ENCODE results near the gene DLD. TPM values are rescaled to one million over a fixed set of nuclear protein-coding genes. Genes with fewer than 3 reads are reported as not detected.
"Not testable (repeated sequence)": the region's sequence is repeated elsewhere in the genome, so short reads cannot be mapped to it uniquely, and the experiment has no call there.

The DLD gene, protein sequence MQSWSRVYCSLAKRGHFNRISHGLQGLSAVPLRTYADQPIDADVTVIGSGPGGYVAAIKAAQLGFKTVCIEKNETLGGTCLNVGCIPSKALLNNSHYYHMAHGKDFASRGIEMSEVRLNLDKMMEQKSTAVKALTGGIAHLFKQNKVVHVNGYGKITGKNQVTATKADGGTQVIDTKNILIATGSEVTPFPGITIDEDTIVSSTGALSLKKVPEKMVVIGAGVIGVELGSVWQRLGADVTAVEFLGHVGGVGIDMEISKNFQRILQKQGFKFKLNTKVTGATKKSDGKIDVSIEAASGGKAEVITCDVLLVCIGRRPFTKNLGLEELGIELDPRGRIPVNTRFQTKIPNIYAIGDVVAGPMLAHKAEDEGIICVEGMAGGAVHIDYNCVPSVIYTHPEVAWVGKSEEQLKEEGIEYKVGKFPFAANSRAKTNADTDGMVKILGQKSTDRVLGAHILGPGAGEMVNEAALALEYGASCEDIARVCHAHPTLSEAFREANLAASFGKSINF
- total RNA-seq, result 10 to 100 TPM; 60.4 to 80.8 TPM

DNA sequence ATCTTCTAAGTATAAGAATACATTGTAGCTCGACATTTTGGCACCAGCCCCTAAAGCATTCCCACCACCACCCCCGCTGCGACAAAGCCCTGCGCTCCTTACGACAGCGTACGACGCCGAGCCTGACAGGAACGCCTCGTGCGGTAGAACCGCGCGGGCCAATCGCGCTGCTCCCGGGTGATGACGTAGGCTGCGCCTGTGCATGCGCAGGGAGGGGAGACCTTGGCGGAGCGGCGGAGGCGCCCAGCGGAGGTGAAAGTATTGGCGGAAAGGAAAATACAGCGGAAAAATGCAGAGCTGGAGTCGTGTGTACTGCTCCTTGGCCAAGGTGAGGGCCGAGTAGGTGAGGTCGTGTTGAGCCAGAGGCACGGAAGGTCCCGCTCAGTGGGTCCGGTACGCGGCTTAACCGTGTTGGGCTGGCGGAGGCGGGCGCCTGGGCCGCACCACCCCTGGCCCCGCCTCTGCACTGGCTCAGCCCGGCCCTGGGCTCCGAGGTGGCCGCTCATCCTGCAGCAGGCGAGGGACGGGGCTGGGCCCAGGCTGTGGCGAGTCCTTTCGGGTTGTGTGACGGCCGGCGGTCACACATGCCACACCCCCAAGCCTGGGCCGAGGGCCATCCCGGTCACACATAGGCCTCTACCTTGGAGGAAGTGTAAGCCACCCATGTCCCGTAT is at the start of gene DLD:
DLD (plus strand) TSS at position 222 of the 674 bp plus-strand sequence; CDS start at position 290, 68 bp downstream.
- Histone ChIP-seq H3K36me3 (no peaks in the 10 kb centered on the region), H3K9me3 (no peaks in the 10 kb centered on the region), H3K4me1 (ENCODE audit: control insufficient read depth in 1 of 2, low read depth in 2 of 2) (peaks cover 21 to 33% of the 10 kb centered on the region in 2 donors), H3K27ac (peak within 1 kb of the TSS; percentile 84 to 88), H3K4me3 (peak within 1 kb of the TSS; percentile 81), H3K27me3 (replicated peaks; ENCODE audit: insufficient read depth) (no peaks in the 10 kb centered on the region)
- TF ChIP-seq, protein P1, sequence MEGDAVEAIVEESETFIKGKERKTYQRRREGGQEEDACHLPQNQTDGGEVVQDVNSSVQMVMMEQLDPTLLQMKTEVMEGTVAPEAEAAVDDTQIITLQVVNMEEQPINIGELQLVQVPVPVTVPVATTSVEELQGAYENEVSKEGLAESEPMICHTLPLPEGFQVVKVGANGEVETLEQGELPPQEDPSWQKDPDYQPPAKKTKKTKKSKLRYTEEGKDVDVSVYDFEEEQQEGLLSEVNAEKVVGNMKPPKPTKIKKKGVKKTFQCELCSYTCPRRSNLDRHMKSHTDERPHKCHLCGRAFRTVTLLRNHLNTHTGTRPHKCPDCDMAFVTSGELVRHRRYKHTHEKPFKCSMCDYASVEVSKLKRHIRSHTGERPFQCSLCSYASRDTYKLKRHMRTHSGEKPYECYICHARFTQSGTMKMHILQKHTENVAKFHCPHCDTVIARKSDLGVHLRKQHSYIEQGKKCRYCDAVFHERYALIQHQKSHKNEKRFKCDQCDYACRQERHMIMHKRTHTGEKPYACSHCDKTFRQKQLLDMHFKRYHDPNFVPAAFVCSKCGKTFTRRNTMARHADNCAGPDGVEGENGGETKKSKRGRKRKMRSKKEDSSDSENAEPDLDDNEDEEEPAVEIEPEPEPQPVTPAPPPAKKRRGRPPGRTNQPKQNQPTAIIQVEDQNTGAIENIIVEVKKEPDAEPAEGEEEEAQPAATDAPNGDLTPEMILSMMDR (IDR thresholded peaks at IDR 0.05), result peak; percentile 7
- peak; percentile 94 for ATAC-seq (ENCODE audit: insufficient number of reproducible peaks, low FRiP score, low read depth)
- DNase-seq (ENCODE audit: low spot score), result peak; percentile 80

DNA sequence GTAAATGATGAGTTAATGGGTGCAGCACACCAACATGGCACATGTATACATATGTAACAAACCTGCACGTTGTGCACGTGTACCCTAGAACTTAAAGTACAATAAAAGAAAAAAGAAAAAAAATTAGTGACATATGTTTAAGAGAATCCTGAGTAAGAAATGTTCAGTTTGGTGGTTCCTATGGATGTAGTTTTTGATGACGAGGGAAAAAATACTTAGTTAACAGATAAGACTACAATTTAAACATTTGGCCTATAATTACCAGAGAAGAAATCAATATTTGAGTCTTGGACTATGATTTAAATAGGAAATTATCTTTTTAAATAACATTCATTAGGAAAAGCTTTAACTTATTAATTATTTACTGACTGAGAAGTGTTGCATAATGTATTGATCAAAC is 48.8 kb upstream of the DLD start:
- no peak overlapping the region for H3K4me3 ChIP-seq
- no peak overlapping the region for H3K27ac ChIP-seq
- no peaks in the 10 kb centered on the region for H3K4me1 ChIP-seq (ENCODE audit: control insufficient read depth in 1 of 2, low read depth in 2 of 2)
- ATAC-seq (ENCODE audit: insufficient number of reproducible peaks, low FRiP score, low read depth) (no peak), DNase-seq (ENCODE audit: low spot score) (no peak)
- TF ChIP-seq, protein P1 (IDR thresholded peaks at IDR 0.05), result no peak
- H3K27me3 ChIP-seq (replicated peaks; ENCODE audit: insufficient read depth), result no peaks in the 10 kb centered on the region
- H3K36me3 ChIP-seq, result no peaks in the 10 kb centered on the region
- no peaks in the 10 kb centered on the region for H3K9me3 ChIP-seq

DNA sequence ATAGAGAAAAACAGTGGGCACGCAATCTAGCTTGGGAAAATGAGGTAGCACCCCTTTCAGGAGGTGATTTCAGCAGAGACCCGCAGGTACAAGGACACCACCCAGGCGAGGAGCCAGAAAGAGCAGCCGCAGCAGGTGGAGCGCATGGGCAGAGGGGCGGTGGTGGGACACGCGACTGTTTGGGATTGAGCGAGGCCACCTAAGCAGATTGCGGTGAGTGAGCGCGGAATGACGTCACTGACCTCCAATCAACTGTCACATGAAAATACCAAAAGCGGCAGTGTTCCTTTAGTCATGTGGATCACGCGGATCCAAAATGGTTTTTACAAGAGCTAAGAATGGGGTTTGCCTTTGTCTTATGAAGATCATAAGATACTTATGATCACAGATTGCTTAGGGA is 47.8 kb upstream of the DLD start:
- no peaks in the 10 kb centered on the region for H3K9me3 ChIP-seq
- DNase-seq (ENCODE audit: low spot score) (no peak), ATAC-seq (ENCODE audit: insufficient number of reproducible peaks, low FRiP score, low read depth) (no peak)
- TF ChIP-seq, protein P1 (IDR thresholded peaks at IDR 0.05), result no peak
- H3K4me3 ChIP-seq, result no peak overlapping the region
- no peak overlapping the region for H3K27ac ChIP-seq
- H3K27me3 ChIP-seq (replicated peaks; ENCODE audit: insufficient read depth), result no peaks in the 10 kb centered on the region
- H3K4me1 ChIP-seq (ENCODE audit: control insufficient read depth in 1 of 2, low read depth in 2 of 2), result no peaks in the 10 kb centered on the region
- no peaks in the 10 kb centered on the region for H3K36me3 ChIP-seq

DNA sequence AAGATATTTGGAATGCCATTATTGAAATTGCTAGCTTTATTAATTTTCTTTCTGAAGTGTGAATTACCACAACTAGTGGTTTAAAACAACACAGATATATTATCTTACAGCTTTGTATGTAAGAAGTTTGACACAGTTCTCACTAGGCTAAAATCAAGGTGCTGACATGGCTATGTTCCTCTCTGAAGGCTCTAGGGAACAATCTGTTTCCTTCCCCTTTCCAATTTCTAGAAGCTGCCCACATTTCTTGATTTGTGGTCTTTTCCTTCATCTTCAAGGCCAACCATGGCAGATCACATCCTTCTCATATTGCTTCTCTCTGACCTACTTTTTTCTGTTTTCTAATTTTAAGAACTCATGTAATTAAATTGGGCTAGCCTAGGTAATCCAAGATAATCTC is 44.7 kb upstream of the DLD start:
- H3K9me3 ChIP-seq, result no peaks in the 10 kb centered on the region
- no peak overlapping the region for H3K4me3 ChIP-seq
- no peak overlapping the region for H3K27ac ChIP-seq
- TF ChIP-seq, protein P1 (IDR thresholded peaks at IDR 0.05), result no peak
- no peaks in the 10 kb centered on the region for H3K36me3 ChIP-seq
- H3K4me1 ChIP-seq (ENCODE audit: control insufficient read depth in 1 of 2, low read depth in 2 of 2), result no peaks in the 10 kb centered on the region
- ATAC-seq (ENCODE audit: insufficient number of reproducible peaks, low FRiP score, low read depth) (no peak), DNase-seq (ENCODE audit: low spot score) (no peak)
- H3K27me3 ChIP-seq (replicated peaks; ENCODE audit: insufficient read depth), result no peaks in the 10 kb centered on the region

DNA sequence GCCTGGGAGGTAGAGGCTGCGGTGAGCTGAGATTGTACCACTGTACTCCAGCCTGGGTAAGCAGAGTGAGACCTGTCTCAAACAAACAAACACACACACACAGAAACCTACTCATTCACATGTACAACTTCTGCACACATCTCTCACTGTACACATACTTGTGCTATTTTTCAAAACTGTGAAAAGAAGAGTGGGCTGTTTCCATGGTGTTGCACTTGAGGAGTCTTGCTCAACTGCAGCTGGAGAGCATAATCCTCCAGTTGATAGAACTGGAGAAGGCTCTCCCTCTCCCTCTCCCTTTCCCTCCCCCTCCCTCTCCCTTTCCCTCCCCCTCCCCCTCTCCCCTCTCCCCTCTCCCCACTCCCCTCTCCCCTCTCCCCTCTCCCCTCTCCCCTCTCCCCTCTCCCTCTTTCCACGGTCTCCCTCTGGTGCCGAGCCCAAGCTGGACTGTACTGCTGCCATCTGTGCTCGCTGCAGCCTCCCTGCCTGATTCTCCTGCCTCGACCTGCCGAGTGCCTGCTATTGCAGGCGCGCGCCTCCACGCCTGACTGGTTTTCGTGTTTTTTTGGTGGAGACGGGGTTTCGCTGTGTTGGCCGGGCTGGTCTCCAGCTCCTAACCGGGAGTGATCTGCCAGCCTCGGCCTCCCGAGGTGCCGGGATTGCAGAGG is 43.7 kb upstream of the DLD start:
- no peaks in the 10 kb centered on the region for H3K9me3 ChIP-seq
- no peak for DNase-seq (ENCODE audit: low spot score)
- ATAC-seq (ENCODE audit: insufficient number of reproducible peaks, low FRiP score, low read depth), result no peak
- TF ChIP-seq, protein P1 (IDR thresholded peaks at IDR 0.05), result no peak
- no peaks in the 10 kb centered on the region for H3K36me3 ChIP-seq
- no peaks in the 10 kb centered on the region for H3K27me3 ChIP-seq (replicated peaks; ENCODE audit: insufficient read depth)
- no peak overlapping the region for H3K27ac ChIP-seq
- H3K4me1 ChIP-seq (ENCODE audit: control insufficient read depth in 1 of 2, low read depth in 2 of 2), result no peaks in the 10 kb centered on the region
- no peak overlapping the region for H3K4me3 ChIP-seq

DNA sequence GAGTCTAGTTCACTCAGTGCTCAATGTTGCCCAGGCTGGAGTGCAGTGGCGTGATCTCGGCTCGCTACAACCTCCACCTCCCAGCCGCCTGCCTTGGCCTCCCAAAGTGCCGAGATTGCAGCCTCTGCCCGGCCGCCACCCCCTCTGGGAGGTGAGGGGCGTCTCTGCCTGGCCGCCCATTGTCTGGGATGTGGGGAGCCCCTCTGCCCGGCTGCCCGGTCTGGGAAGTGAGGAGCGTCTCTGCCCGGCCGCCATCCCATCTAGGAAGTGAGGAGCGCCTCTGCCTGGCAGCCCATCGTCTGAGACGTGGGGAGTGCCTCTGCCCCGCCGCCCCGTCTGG is 43.2 kb upstream of the DLD start:
- not testable (repeated sequence) for DNase-seq (ENCODE audit: low spot score); H3K4me1 ChIP-seq (ENCODE audit: control insufficient read depth in 1 of 2, low read depth in 2 of 2); H3K27me3 ChIP-seq (replicated peaks; ENCODE audit: insufficient read depth); H3K9me3 ChIP-seq; H3K36me3 ChIP-seq; ATAC-seq (ENCODE audit: insufficient number of reproducible peaks, low FRiP score, low read depth); H3K27ac ChIP-seq; H3K4me3 ChIP-seq

DNA sequence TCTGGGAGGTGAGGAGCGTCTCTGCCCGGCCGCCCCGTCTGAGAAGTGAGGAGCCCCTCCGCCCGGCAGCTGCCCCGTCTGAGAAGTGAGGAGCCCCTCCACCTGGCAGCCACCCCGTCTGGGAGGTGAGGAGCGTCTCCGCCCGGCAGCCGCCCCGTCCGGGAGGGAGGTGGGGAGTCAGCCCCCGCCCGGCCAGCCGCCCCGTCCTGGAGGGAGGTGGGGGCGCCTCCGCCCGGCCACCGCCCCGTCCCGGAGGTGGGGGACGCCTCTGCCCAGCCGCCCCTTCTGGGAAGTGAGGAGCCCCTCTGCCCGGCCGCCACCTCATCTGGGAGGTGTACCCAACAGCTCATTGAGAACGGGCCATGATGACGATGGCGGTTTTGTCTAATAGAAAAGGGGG is 42.8 kb upstream of the DLD start:
- not testable (repeated sequence) for H3K9me3 ChIP-seq; H3K36me3 ChIP-seq; H3K4me3 ChIP-seq; H3K27me3 ChIP-seq (replicated peaks; ENCODE audit: insufficient read depth); ATAC-seq (ENCODE audit: insufficient number of reproducible peaks, low FRiP score, low read depth); DNase-seq (ENCODE audit: low spot score); H3K27ac ChIP-seq; H3K4me1 ChIP-seq (ENCODE audit: control insufficient read depth in 1 of 2, low read depth in 2 of 2)

All from thoracic aorta (tissue), 2 donors.